ENCODE measurements around the gene MAN1A2.

- TF ChIP-seq CTCF (IDR thresholded peaks at IDR 0.05) (no peak), ZFX (IDR thresholded peaks at IDR 0.05; ENCODE audit: borderline replicate concordance) (no peak)
Measured at GRCh38 chr1:117364240-117364639, 3.0 kb upstream of the MAN1A2 start.
